HepG2 (cell line): ENCODE measurements around the gene ITPK1.

Experiments used
- KLF11 ChIP-seq: IDR thresholded peaks from 2 replicates; pipeline ENCODE4 v1.6.1; 2016; ENCODE audit warnings: missing compliant biosample characterization
- ZNF12 ChIP-seq: sonication (generic); formaldehyde crosslinking; IDR thresholded peaks from 2 replicates; pipeline ENCODE4 v1.5.0; 2020; ENCODE audit warnings: missing genetic modification reagents
- ZNF224 ChIP-seq: sonication (generic); formaldehyde crosslinking; IDR thresholded peaks from 2 replicates; pipeline ENCODE4 v1.5.0; 2020; ENCODE audit warnings: mild to moderate bottlenecking, missing genetic modification reagents

- TF ChIP-seq ZNF12 (no peak), KLF11 (no peak), ZNF224 (CRISPR knock-in tag) (no peak)
These were observed 154.8 kb downstream of the ITPK1 start for GRCh38 chr14:92960706-92961566.
